GM11168 (cell line): ENCODE data around the gene CPM.

ENCODE experiments used
- in situ Hi-C: fragments of 300-500 bp; cut with MboI; formaldehyde crosslinking; loops from one replicate; pipeline ENCODE4 v1.12.0; 2022; ENCODE audit warnings: low sequenced_read_pairs; ENCODE audit not compliant: unreplicated experiment

Gene CPM

DNA sequence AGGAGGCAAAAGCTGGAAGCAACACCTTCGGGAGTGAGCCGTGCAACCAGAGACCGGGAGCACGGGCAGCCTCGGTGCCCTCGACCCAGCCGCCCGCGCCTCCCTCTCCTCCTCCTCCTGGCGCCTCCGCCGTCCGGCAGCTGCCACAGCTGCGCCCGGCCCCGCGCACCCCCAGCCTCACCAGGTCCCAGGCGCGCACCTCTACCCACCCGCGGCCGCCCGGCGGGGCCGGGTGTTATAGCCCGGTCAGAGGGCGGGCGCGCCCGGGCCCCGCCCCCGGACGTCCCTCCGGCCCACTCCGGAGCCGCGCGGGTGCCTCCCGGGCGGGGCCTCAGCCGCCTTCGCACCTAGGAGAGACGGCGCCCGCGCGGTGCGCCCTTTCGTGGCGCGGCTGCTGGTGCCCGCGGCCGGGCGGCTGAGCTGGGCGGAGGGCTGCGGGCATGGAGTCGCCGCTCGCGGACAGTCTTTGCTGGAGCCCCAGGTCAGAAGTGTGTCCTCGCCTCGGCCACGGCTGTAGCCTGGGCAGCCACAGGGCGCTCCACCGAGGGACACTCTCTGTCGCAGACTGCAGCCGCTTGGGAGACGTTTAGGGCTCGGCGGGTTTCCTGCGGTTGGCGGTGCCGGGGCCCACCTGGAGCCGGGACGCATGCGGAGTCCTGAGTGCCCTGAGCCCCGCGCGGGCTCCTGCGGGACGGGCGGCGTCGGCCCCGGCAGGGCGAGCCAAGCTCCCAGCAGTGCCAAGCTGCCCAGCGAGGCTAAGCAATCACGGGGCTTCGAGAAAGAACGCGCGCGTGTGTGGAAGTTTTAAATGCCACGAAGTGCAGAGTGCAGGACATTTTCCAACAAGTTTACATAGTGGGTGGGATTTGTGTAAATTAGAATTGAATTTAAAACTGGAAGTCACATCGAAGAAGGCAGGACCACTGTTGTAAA, at the start of gene CPM:
CPM (minus strand) TSS at position 211 of the 933 bp plus-strand sequence. CDS start 334 bp downstream, outside the sequence.
- in situ Hi-C loops, result no loop called here

GRCh38 chr12:68981516-68981915, 48.5 kb upstream of the CPM start:
- in situ Hi-C loops, result no loop called here

DNA sequence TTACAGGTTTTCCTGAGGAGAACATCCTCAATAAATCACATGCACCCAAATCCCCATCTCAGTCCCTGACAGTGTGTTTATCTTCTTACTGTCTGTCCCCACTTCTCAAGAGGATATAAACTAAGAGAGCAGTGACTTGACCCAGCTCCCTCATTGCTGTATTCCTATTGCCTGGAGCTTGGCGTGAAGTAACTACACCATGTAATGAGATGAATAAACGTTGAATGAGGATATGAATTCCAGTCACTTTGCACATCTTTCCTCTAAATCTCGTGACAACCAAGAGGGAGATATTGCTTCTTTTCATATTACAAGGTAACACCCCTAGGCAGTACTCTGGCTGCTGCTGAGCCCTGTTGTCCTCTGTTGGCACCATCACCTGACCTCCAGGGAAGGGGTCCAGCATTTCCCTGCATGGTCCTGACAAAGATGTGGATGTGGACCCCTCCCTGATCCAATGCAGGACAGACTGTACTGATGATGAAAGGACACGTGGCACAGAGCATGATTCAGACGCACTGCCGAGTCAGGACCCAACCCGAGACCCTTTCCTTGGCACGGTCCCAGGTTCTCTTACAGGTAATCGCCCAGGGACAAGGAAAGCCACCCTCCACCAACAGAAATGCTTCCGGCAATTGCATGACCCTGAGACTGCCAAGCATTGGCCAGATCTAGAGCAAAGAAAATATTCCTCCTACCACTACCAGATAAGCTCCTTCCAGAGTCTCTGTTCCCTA, 47.7 kb upstream of the CPM start:
- in situ Hi-C loops, result no loop called here

GRCh38 chr12:68978678-68979077, 45.7 kb upstream of the CPM start:
- in situ Hi-C loops, result no loop called here

GRCh38 chr12:68977909-68978610, 45.1 kb upstream of the CPM start:
- in situ Hi-C loops, result no loop called here

GRCh38 chr12:68977335-68977734, 44.4 kb upstream of the CPM start:
- in situ Hi-C loops, result no loop called here

- in situ Hi-C loops, result no loop called here
These were observed 43.4 kb upstream of the CPM start for GRCh38 chr12:68976395-68976841.

DNA sequence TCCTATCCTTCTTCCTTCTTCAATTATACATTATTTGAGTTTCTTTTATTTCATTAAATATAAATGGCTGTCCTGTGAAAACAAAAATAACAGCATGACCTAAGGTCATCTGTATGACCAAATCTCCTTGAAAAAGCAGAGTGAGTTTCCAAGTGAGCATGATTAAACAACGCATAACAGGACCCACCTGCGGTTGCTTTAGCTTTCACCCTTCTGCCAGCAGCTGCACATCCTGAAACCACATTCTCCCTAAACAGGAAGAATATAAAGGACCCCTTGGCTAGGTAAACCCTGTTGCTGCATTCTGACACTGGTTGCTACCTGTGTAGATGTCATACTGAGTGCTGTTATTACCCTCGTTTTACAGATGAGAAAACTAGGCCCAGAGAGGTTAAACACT, 42.8 kb upstream of the CPM start:
- in situ Hi-C loops, result no loop called here

GRCh38 chr12:68972595-68972994, 39.6 kb upstream of the CPM start:
- in situ Hi-C loops, result no loop called here

DNA sequence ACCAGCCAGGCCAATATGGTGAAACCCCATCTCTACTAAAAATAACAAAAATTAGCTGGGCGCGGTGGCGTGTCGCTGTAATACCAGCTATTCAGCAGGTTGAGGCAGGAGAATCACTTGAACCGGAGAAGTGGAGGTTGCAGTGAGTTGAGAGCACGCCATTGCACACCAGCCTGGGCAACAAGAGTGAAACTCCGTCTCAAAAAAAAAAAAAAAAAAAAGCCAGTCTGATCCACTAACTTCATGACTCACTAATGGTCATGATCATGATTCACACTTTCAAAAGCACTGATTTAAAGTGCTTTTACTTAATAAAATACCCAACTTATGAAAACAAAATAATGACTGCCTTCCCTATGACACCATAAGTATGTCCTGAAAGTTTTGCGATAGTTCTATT, 38.4 kb upstream of the CPM start:
- in situ Hi-C loops, result no loop called here

DNA sequence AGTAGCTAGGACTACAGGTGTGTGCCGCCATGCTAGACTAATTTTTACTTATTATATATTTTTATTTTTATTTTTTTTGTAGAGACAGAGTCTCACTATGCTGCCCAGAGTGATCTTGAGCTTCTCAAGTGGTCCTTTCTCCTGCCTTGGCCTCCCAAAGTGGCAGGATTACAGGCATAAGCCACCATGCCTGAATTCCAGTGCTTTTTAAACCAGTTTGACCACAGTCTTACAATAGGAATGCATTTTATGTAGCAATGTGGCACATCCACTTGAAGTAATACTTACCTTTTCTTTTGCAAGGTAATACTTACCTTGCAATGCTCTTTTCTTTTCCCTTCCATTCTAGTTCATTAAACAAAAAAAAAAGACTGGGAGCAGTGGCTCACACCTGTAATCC, 38.0 kb upstream of the CPM start:
- in situ Hi-C loops, result no loop called here

DNA sequence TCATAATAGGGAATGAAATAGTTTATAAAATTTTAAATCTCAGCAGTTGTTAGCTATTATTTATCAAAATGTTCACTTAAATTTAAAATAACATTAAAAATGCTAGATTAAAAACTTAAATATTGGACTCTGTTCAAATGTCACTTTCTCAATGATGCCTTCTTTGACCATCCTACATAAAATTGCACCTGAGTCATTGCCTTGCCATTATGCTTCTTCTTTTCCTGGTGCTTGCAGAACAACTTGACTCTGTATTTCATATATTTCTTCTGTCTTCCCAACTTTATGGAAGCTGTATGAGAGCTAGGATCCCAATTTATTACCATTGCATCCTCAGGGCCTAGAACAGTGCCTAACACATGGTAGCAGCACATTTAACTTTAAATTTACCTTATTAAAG, 37.3 kb upstream of the CPM start:
- in situ Hi-C loops, result no loop called here

DNA sequence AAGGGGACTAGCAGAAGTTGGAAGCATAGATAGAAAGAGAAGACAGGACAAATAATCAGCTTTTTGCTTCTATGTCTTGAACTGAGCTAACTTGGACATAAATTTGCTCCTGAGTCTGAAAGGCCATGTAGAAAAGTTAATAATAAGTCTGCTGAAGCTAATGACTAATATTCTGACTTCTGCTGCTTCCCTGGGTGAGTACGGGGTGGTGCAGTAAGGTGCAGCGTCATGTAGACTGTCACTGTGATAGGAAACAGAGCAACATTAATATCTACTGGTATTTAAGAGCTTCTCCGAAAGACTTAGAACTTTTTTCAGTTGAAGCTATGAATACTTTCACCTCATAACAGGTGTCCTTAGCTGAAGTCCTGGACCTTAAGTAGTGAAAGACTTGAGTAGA, 34.1 kb upstream of the CPM start:
- in situ Hi-C loops, result no loop called here

DNA sequence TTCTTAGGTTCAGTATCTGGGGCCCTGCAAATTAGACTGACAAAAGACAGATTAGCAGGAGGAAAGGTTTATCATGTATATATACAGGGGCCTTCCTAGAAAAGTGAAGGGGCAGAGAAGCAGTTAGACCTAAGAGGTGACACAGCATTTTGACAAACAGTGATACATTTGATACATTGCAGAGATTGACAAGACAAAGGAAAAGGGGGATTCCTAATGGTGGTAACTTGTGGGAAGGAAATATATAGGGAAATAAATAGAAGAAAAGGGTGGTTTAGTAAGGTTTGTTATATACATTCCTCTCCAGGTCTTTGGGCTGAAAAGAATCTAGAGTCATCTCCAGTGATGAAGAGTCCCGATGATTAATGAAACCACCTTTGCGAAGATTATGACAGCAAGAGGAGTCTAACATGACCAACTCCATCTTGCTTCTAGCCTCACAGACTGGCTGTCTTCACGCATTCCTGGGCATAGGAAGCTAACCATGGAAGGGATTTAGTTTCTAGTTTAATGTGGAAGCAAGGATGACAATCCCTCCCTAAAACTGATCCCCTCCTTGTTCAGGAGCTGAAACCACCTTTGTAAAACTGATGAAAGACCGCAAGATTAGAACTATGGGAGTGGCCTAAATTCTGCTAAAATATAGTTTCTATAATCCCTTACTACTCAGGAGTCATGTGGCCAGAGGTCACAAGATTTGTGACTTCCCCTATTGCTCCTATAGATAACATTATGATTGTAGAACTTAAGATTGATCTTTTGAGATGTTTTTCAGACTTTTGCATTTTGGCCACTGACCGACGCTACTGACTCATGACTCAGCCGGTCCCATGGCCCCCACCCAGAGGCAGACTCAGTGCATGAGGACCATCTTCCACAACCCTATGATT, 31.1 kb upstream of the CPM start:
- in situ Hi-C loops, result no loop called here

DNA sequence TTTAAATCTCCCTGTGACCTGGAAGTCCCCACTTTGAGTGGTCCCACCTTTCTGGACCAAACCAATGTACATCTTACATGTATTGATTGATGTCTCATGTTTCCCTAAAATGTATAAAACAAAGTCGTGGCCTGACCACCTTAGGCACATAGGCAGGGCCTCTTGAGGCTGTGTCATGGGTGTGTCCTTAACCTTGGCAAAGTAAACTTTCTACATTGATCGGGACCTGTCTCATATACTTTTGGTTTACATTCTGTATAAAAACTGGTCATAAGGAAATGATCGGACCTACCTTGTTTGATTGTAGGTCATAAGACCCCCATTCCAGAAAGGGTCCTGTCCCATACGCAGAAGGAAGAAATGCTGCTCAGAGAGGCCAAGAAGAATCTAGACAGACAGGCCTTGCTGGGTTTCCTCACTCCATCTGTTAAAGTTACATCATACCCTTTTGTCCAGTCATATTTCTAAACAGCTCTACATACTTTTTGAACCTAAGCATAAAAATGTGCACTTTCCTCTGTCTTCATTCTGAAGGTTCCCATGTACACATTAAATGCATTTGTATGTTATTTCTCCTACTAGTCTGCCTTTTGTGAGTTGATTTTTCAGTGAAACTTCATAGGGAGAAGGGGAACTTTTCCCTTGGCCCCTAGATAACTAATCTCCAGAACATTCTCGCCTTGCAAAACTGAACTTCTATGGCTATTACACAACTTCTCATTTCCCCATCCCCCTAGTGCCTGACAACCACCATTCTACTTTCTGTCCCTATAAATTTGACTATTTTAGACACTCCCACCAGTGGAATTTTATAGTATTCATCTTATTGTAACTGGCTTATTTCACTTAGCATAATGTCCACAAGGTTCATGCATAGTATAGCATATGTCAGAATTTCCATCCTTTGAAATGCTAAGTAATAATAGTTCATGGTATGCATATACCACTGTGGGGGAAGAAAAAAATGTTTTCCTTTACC, 30.2 kb upstream of the CPM start:
- in situ Hi-C loops, result no loop called here

DNA sequence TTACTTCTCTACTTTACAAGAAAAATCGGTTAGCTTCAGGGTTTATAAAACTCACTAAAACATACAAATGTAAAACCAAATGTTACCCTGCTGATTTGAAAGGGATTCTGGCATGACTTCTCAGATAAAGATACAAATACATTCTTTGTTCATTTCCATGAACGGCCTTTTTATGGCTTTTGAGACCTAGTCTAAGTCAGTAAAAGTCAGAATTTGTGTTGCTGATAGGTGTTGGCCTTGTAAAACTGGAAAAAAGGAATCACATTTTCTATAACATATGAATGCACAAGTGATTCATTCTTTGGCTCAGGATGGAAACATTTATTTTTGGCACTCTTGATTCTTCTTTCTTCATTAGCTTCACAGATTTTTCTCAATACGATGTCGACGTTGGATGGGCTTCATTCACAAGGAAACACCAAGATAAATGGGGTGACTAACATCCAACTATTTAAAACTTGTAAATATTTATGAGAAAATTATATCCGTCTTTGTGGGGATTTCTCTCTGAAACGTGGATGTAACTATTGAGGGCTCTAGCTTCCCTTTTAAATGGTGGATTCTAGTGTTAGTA, 27.0 kb upstream of the CPM start:
- in situ Hi-C loops, result no loop called here

DNA sequence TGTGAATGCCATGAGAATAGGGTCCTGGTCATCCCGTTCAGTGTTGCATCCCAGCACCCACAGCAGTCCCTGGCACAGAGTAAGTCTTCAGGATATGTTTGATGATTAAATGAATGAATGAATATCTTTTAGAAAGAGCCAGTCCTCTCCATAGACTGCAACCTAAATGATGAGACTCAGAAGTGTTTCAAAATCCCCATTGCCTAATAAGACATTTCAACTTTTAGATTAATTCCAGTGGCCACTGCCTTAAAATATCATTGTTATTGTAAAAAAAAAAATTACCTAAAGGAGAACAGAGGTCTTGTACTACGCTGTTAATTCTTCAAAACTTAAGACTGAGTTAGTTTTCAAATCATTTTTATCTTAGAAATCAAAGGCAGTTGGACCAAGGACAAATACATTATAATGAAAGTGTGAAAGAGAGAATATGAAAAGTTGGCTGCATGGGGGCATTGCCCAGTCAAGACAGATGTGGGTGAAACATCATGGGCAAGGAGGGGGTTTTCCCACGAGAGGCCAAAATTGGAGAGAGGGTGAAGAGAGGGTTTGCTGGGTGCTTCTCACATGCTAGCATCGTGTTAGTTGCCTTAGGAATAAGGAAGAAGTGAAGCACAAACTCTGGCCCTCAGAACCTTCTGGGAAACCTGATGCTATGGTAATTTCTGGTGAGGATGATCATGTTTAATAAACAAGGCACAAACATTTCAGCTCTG, 26.3 kb upstream of the CPM start:
- in situ Hi-C loops, result no loop called here

DNA sequence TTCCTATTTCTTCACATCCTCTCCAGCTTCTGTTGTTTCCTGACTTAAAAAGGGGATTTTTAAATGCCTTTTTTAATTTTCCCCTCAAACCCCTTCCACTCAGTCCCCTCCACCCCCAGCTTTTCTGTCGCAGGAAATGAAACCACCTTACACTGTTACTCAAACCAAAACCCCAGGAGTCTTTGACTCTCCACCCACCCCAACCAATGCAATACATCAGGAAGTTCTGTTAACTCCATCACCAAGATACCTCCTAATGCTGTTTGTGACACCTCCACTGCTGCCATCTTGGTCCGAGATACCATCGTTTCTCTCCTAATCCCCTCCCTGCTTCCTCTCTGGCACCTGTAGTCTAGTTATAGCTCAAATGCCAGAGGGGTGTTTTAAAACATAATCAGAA, 25.4 kb upstream of the CPM start:
- in situ Hi-C loops, result no loop called here
